Right lobe of liver (tissue), 4 donors: ENCODE data around the gene NDUFS3.

Experiments used
- POLR2A ChIP-seq: fragments of 450-650 bp; IDR thresholded peaks from one replicate; pipeline ENCODE4 v1.6.1; 2017; ENCODE audit warnings: antibody characterized with exemption, mild to moderate bottlenecking
- TF ChIP-seq, protein P1 (sequence below), 4 donors: fragments of 200-600 bp in 3 of 4; fragments of 450-650 bp in 1 of 4; IDR thresholded peaks; one replicate each; pipeline versions ENCODE4 v1.5.1 to v1.8.0; 2016 to 2022; ENCODE audit warnings: antibody characterized with exemption in 4 of 4, mild to moderate bottlenecking in 2 of 4
- donor health status: DM: no; HTN: no; CAD: no.
- donor health status: DM: no; HTN: no; CAD: no.
- donor health status: DM: no; HTN: yes; CAD: no.

DNA sequence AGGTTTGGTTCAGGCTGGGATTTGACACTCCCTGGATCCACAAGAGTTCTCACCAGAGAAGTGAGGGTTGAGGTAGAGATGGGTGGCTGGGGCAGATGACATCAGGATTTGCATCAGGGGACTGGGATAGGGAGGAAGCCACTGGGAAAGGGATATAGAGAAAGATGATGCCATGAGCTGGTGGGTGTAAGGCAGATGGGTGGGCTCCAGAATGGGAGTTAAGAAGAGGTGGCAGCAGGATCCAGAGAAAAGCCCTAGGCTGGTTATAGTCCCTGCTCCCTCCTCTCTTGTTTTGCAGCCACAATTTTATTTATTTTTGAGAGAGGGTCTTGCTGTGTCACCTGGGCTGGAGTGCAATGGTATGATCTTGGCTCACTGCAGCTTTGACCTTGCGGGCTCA is 17.1 kb downstream of the NDUFS3 start:
- TF ChIP-seq, protein P1, sequence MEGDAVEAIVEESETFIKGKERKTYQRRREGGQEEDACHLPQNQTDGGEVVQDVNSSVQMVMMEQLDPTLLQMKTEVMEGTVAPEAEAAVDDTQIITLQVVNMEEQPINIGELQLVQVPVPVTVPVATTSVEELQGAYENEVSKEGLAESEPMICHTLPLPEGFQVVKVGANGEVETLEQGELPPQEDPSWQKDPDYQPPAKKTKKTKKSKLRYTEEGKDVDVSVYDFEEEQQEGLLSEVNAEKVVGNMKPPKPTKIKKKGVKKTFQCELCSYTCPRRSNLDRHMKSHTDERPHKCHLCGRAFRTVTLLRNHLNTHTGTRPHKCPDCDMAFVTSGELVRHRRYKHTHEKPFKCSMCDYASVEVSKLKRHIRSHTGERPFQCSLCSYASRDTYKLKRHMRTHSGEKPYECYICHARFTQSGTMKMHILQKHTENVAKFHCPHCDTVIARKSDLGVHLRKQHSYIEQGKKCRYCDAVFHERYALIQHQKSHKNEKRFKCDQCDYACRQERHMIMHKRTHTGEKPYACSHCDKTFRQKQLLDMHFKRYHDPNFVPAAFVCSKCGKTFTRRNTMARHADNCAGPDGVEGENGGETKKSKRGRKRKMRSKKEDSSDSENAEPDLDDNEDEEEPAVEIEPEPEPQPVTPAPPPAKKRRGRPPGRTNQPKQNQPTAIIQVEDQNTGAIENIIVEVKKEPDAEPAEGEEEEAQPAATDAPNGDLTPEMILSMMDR (IDR thresholded peaks at IDR 0.05), result no peak
- no peak for TF ChIP-seq POLR2A
